ENCODE data around the gene CDCA5.
A peak's percentile ranks its signal among the peaks of the same experiment; 100 is the strongest.

Gene CDCA5

DNA sequence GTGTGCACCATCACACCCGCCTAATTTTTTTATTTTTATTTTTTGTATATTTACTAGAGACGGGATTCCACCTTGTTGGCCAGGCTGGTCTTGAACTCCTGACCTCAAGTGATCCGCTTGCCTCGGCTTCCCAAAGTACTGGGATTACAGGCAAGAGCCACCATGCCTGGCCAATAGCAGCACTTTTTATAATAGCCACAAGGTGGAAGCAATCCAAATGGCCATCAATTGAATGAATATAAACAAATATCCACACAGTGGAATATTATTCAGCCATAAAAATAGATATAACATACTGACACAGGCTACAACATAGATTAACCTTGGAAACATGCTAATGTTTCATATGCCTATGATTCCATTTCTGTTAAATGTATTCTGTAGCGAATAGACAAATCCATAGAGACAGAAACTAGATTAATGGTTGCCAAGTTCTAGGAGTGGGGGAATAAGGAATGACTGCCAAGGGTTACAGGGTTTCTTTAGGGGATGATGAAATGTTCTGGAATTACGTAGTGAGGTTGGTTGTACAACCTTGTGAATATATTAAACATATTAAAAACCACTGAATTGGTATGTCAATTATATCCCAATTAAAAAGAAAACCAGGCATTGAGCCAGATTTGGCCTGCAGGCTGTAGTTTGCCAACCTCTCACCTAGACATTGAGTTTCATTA is 17.0 kb upstream of the CDCA5 start:
- Mint-ChIP-seq H3K27ac (no peak overlapping the region), H3K4me3 (no peak overlapping the region), H3K27me3 (no peaks in the 10 kb centered on the region), H3K9me3 (no peaks in the 10 kb centered on the region), H3K4me1 (peaks cover 44% of the 10 kb centered on the region)
- DNase-seq = no peak
- ATAC-seq = no peak

- Mint-ChIP-seq H3K27me3 (no peaks in the 10 kb centered on the region), H3K9me3 (no peaks in the 10 kb centered on the region), H3K27ac (peak overlapping the region in 1 of 2 donors; percentile 40), H3K4me3 (peak overlapping the region; percentile 93 to 95), H3K4me1 (peaks cover 23% of the 10 kb centered on the region)
- ATAC-seq = no peak
- DNase-seq = no peak
Measured at GRCh38 chr11:65096926-65097325, 13.1 kb upstream of the CDCA5 start.

DNA sequence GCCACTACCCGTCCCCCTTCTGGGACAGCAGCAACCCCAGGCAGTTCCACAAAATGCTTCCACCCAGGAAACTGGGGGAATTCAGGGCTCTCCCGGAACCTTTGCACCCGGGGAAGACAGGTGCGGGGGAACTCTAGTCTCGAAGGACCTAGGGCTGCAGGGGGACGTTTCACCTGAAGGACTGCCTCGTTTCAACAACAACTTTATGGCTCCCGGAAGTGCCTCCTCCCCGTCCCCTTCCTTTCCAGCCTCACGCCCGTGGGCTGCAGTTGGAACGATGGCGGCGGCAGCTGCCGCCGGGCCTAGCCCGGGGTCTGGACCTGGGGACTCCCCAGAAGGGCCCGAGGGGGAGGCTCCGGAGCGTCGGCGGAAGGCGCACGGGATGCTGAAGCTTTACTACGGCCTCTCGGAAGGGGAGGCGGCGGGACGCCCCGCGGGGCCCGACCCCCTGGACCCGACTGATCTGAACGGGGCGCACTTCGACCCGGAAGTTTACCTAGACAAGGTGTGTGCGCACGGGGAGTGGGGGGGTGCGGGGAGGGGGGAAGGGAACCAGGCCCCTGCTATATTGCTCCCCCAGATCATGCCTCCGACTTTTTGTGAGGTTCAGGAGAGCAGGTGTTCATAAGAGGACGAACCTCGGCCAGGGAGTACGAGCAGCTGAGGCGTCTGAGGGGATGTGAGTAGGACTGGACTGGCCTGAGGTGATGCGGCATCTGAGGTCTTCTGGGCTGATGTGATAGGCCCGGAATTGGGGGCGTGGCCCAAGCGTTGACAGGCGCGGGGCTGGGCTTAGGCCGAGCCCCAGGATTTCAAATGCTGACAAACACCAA is 12.3 kb upstream of the CDCA5 start, which contains the start of gene VPS51:
TSS of gene VPS51 (plus strand) at position 241 of the 833 bp plus-strand sequence. CDS start at position 278, 37 bp downstream.
- Mint-ChIP-seq H3K4me1 (peaks cover 23% of the 10 kb centered on the region), H3K9me3 (no peaks in the 10 kb centered on the region), H3K27ac (peak within 1 kb of the TSS; percentile 98 to 99), H3K4me3 (peak within 1 kb of the TSS; percentile 93 to 95), H3K27me3 (no peaks in the 10 kb centered on the region)
- ATAC-seq = peak; percentile 97
- DNase-seq = peak; percentile 83 to 89

- H3K4me3 Mint-ChIP-seq = peak overlapping the region; percentile 93 to 95
- no peak for ATAC-seq
Measured at GRCh38 chr11:65095427-65095826, 11.6 kb upstream of the CDCA5 start.

GRCh38 chr11:65090628-65091027 is 6.8 kb upstream of the CDCA5 start:
- DNase-seq = no peak
- H3K4me1 Mint-ChIP-seq = peaks cover 5% of the 10 kb centered on the region
- no peaks in the 10 kb centered on the region for H3K27me3 Mint-ChIP-seq
- no peak overlapping the region for H3K4me3 Mint-ChIP-seq
- no peak for ATAC-seq
- no peak overlapping the region for H3K27ac Mint-ChIP-seq
- H3K9me3 Mint-ChIP-seq = no peaks in the 10 kb centered on the region

More at GRCh38 chr11:65095427-65095826, 11.6 kb upstream of the CDCA5 start:
- peak overlapping the region; percentile 98 to 99 for H3K27ac Mint-ChIP-seq
- peaks cover 23% of the 10 kb centered on the region for H3K4me1 Mint-ChIP-seq
- no peaks in the 10 kb centered on the region for H3K9me3 Mint-ChIP-seq
- no peaks in the 10 kb centered on the region for H3K27me3 Mint-ChIP-seq
- DNase-seq = no peak

GRCh38 chr11:65089621-65090020 is 5.8 kb upstream of the CDCA5 start:
- DNase-seq (no peak), ATAC-seq (no peak)
- Mint-ChIP-seq H3K4me3 (no peak overlapping the region), H3K27ac (no peak overlapping the region), H3K4me1 (peaks cover 13% of the 10 kb centered on the region), H3K9me3 (no peaks in the 10 kb centered on the region), H3K27me3 (no peaks in the 10 kb centered on the region)

DNA sequence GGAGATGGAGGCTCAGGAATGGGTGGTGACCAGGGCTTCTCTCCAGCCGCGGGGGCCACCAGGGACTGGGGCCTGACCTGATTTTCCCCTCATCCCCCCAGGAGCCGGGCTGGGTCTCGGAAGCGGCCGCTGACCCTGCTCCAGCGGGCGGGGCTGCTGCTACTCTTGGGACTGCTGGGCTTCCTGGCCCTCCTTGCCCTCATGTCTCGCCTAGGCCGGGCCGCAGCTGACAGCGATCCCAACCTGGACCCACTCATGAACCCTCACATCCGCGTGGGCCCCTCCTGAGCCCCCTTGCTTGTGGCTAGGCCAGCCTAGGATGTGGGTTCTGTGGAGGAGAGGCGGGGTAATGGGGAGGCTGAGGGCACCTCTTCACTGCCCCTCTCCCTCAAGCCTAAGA is 4.0 kb upstream of the CDCA5 start:
- H3K27me3 Mint-ChIP-seq = no peaks in the 10 kb centered on the region
- H3K9me3 Mint-ChIP-seq = no peaks in the 10 kb centered on the region
- H3K4me1 Mint-ChIP-seq = peaks cover 27% of the 10 kb centered on the region
- H3K27ac Mint-ChIP-seq = no peak overlapping the region
- no peak for DNase-seq
- no peak for ATAC-seq
- H3K4me3 Mint-ChIP-seq = no peak overlapping the region

GRCh38 chr11:65087216-65087615 is 3.4 kb upstream of the CDCA5 start:
- DNase-seq (no peak), ATAC-seq (no peak)
- H3K4me3 Mint-ChIP-seq = no peak overlapping the region
- H3K27me3 Mint-ChIP-seq = no peaks in the 10 kb centered on the region
- peaks cover 33% of the 10 kb centered on the region for H3K4me1 Mint-ChIP-seq
- no peak overlapping the region for H3K27ac Mint-ChIP-seq
- H3K9me3 Mint-ChIP-seq = no peaks in the 10 kb centered on the region

- peaks cover 37% of the 10 kb centered on the region for H3K4me1 Mint-ChIP-seq
- DNase-seq = no peak
- no peak overlapping the region for H3K4me3 Mint-ChIP-seq
- H3K27me3 Mint-ChIP-seq = no peaks in the 10 kb centered on the region
- no peak overlapping the region for H3K27ac Mint-ChIP-seq
- ATAC-seq = no peak
- H3K9me3 Mint-ChIP-seq = no peaks in the 10 kb centered on the region
Measured at GRCh38 chr11:65086809-65087208, 3.0 kb upstream of the CDCA5 start.

- H3K27ac Mint-ChIP-seq = peak overlapping the region; percentile 42 to 99
- DNase-seq = no peak
- no peaks in the 10 kb centered on the region for H3K9me3 Mint-ChIP-seq
- no peaks in the 10 kb centered on the region for H3K27me3 Mint-ChIP-seq
- no peak for ATAC-seq
- peaks cover 50% of the 10 kb centered on the region for H3K4me1 Mint-ChIP-seq
- H3K4me3 Mint-ChIP-seq = peak overlapping the region; percentile 90 to 99
Measured at GRCh38 chr11:65085446-65085845, 1.6 kb upstream of the CDCA5 start.

- Mint-ChIP-seq H3K27me3 (no peaks in the 10 kb centered on the region), H3K4me1 (peaks cover 55% of the 10 kb centered on the region), H3K4me3 (peak overlapping the region; percentile 90 to 99), H3K27ac (peak overlapping the region; percentile 97 to 99), H3K9me3 (no peaks in the 10 kb centered on the region)
- peak; percentile 18 for ATAC-seq
- DNase-seq = no peak
Measured at GRCh38 chr11:65084598-65085375, 947 bp upstream of the CDCA5 start.

GRCh38 chr11:65083134-65083833 is 556 bp downstream of the CDCA5 start:
- H3K27ac Mint-ChIP-seq = peak overlapping the region; percentile 97 to 99
- H3K27me3 Mint-ChIP-seq = no peaks in the 10 kb centered on the region
- peaks cover 68% of the 10 kb centered on the region for H3K4me1 Mint-ChIP-seq
- DNase-seq = no peak
- peak overlapping the region; percentile 90 to 99 for H3K4me3 Mint-ChIP-seq
- ATAC-seq = peak; percentile 4
- no peaks in the 10 kb centered on the region for H3K9me3 Mint-ChIP-seq

DNA sequence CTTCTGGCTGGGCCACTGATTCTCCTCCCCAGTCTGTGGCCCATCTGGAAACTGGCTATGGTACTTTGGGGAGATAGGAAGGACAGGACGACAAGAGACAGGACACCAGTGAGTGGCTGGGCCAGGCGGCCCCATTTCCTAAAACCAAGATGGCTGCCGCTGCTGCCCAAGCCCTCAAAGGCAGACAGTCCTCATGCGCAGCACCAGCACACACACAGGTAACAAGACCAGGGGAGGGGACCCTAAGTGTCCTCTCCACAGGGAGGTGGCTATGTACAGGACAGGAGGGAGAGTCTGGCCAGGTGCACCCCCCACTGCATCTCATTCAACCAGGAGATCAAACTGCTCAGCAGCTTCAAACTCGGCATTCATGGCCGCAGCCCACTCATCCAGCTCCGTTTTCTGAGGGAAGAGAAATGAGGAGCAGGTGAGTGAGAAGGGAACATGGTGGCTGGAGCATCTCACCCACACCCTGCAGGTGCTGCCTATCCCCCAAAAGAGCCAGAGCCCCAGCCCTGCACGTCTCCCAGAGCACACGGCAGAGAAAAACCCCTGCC is 5.0 kb downstream of the CDCA5 start:
- H3K4me1 Mint-ChIP-seq = peaks cover 63% of the 10 kb centered on the region
- ATAC-seq = no peak
- no peaks in the 10 kb centered on the region for H3K9me3 Mint-ChIP-seq
- peak overlapping the region; percentile 51 to 52 for H3K4me3 Mint-ChIP-seq
- no peaks in the 10 kb centered on the region for H3K27me3 Mint-ChIP-seq
- DNase-seq = no peak
- peak overlapping the region; percentile 70 to 72 for H3K27ac Mint-ChIP-seq

DNA sequence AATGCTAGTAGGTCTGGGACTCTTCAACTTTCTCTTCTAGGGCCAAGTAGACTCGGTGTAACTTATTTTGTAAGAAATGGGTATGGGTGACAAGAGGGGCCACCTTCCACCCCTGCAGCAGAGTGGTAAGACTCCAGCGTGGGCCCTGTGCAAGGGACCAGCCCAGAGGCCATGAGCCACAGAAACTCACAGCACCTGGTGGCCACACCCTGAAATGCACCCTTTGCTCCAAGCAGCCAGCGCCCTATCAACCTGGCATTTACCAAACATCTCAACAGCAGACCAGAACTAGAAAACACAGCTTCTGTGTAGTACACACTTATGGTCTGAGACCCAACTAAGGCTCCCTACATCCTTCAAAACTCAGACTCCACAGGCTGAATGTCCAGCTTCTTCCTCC is 5.7 kb downstream of the CDCA5 start:
- peaks cover 60% of the 10 kb centered on the region for H3K4me1 Mint-ChIP-seq
- H3K4me3 Mint-ChIP-seq = peak overlapping the region in 1 of 2 donors; percentile 52
- no peaks in the 10 kb centered on the region for H3K27me3 Mint-ChIP-seq

DNA sequence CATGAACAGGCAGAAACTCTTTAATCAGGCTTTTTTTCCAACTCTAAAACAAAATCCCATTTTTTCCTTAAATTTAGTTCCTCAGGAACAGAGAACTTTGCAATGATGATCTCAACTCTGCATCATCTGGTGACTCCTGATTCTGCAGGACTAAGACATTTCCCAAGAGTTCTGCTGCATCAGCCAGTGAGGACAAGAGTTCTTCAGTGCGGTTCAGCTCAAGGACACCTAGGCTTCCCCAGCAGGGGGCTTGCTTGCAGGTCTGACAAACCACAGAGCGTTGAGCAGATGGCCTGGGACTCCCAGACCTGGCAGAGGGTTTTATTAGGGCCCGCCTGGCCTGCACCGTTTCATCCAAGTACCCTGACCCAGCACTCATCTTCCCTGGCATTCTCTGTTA is 6.4 kb downstream of the CDCA5 start:
- Mint-ChIP-seq H3K9me3 (no peaks in the 10 kb centered on the region), H3K27me3 (no peaks in the 10 kb centered on the region), H3K4me1 (peaks cover 53% of the 10 kb centered on the region), H3K27ac (peak overlapping the region in 1 of 2 donors; percentile 63), H3K4me3 (no peak overlapping the region)
- no peak for DNase-seq
- ATAC-seq = peak; percentile 27

More for the DNA sequence above, 5.7 kb downstream of the CDCA5 start:
- ATAC-seq = peak; percentile 95
- H3K9me3 Mint-ChIP-seq = no peaks in the 10 kb centered on the region
- peak overlapping the region in 1 of 2 donors; percentile 70 for H3K27ac Mint-ChIP-seq
- peak; percentile 60 to 67 for DNase-seq

Measured in stimulated activated naive CD8-positive, alpha-beta T cell treated with anti-CD3 and anti-CD28 coated beads, Interleukin-15, amount 100 ng/mL, for 72 hours (primary cell).